HG03095 (cell line): ENCODE measurements around the gene ANKRD34A.

Source experiments
- ATAC-seq: cut with Tn5 transposase; IDR thresholded peaks from one replicate; pipeline ENCODE4 v1.9.1; 2021; ENCODE audit warnings: moderate library complexity; ENCODE audit not compliant: unreplicated experiment

Gene ANKRD34A

GRCh38 chr1:145964328-145965118, at the start of gene ANKRD34A, which contains the start of gene POLR3GL:
Gene ANKRD34A (minus strand): TSS chr1:145964575. CDS start chr1:145961759, 2,816 bp downstream.
Gene POLR3GL (plus strand): TSS chr1:145964690. CDS start chr1:145974866, 10,176 bp downstream.
- peak; percentile 81 for ATAC-seq

- no peak for ATAC-seq
Measured at GRCh38 chr1:146013559-146013922, 49.2 kb upstream of the ANKRD34A start.

- no peak for ATAC-seq
Measured at GRCh38 chr1:146012703-146013558, 48.6 kb upstream of the ANKRD34A start.

GRCh38 chr1:146010126-146010738, 45.9 kb upstream of the ANKRD34A start:
- ATAC-seq = no peak

DNA sequence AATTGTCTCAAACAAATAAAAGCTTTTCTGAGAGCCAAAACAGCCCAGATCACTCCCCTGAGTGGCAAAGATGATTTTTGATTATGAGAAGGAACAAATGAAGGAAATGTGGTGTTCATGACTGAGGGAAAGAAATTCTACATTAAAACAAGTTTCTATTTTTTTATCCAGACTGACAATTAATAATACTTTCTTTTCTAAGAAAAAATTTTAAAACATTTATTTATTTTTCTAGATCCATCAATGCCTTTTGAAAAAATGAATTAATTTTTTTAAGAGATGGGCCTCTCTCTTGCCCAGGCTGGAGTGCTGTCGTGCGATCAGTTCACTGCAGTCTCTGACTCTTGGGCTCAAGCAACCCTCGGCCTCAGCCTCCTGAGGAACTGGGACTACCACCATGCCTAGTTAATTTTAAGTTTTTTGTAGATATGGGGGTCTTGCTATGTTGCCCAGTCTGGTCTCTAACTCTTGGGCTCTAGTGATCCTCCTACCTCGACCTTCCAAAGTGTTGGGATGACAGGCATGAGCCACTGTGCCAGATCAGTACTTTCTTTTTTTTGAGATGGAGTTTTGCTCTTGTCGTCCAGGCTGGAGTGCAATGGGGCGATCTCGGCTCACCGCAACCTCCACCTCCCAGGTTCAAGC, 43.2 kb upstream of the ANKRD34A start:
- no peak for ATAC-seq

DNA sequence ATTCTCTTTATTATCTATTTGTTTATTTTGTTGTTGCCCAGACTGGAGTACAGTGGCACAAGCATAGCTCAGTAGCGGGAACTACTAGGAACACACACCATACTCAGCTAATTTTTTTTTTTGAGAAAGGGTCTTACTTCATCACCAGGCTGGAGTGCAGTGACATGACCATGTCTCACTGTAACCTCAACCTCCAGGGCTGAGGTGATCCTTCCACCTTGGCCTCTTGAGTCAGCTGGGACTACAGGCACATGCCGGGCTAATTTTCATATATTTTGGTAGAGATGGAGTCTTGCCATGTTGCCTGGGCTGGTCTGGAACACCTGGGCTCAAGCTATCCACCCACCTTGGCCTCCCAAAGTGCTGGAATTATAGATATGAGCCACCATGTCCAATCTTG, 37.3 kb upstream of the ANKRD34A start:
- ATAC-seq = no peak

GRCh38 chr1:145999321-146000024, 35.1 kb upstream of the ANKRD34A start:
- ATAC-seq = no peak

DNA sequence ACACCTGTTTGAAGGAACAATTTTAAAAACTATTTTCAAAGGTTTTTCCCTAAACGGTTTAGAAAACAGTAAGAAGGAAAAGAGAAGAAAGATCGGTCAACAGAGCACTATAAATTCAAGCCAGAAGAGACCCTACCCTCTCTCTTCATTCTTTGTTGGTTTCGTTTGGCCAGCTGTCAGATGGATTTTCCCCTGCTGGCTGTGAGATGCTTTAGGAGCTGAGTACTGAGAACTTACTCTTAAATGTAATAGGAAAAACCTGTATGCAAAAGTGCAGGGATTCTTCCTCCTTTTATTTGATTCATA, 33.3 kb upstream of the ANKRD34A start:
- ATAC-seq = no peak

DNA sequence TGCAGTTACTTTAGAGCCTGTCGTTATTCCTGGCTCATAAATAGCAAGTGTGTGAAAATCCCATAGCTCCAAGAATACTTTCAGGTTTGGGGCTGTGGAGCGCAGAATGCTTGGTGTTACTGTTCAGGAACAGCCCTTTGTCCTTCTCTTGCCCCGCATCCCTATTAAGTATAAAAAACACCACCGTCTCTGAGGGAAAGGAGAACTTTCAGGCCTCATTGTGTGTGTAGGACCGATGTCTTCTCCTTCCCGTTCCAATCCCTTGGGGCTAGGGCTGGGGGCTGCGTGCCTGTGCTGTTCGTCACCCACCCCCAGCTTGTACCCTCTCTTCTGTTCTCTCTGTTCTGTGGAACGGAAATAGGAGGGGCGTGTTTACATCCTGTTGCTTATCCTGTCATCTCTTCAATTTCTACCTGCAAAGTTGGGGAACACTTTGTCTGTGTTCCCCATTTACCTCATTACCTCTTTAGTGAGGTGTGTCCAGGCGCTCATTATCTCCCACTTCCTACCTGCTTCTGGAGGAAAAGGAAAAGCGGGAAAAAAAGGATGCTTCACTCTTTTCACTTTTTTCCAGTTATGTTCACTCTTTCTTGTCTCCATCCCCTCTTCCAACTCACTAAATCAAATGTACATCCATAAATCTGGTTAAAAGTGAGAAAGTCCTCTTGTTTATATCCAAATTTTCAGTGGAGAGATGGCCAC, 32.8 kb upstream of the ANKRD34A start:
- peak; percentile 22 for ATAC-seq

- ATAC-seq = peak; percentile 90
Measured at GRCh38 chr1:145996433-145997015, 32.1 kb upstream of the ANKRD34A start, which contains the start of gene TXNIP. Gene TXNIP (minus strand): TSS chr1:145996579. CDS start chr1:145996266, 313 bp downstream.

DNA sequence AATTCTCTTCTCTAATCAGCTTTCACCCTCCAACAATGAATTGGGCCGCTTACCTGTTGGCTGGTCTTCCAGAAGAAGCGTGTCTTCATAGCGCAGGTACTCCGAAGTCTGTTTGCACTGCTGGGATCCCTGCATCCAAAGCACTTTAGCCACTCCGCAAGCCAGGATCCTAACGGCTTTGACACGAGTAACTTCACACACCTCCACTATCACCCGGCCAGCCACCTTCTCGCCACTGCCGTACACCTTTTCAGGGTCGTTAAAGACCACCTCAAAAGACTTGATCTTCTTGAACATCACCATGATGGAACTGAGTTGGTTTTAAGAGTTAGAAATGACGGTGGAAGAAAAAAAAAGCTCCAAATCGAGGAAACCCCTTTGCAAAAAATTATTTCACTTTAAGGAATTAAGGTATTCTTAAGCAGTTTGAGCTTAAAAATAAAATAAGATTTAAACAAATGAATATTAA, 31.6 kb upstream of the ANKRD34A start:
- no peak for ATAC-seq

GRCh38 chr1:145995148-145995881, 30.9 kb upstream of the ANKRD34A start:
- ATAC-seq = no peak

- ATAC-seq = no peak
Measured at GRCh38 chr1:145994391-145995120, 30.2 kb upstream of the ANKRD34A start.

- no peak for ATAC-seq
Measured at GRCh38 chr1:145993618-145994390, 29.4 kb upstream of the ANKRD34A start.

DNA sequence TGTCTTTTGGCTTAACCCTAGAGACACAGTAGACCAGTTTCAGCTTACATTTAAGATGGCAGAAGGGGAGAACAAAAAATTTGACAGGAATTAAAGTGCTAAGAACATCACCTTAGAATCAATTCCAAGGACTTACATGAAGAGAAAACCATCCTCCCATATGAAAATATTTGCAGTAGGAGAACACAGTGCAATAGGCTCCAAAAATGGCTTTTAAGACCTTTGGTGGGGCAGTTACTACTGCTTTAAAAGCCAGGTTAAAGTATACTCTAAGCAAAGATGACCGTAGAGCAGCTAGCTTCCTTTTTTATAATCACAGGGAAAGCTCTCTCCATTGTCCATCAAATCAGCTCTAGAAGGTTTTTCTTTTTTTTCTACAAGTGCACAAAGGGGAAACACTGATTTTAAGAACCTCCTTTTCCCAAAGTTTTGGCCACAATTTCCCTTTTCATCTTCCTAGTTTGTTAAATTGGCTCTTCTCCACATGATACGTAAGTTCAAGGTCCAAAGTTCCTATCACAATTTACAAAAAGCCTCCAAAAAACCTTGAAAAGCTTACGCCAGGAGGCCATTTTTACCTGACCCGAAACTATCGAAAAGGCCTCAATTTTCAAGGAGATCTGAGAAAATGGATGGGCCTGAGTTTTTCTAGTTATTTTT, 28.7 kb upstream of the ANKRD34A start:
- no peak for ATAC-seq

- no peak for ATAC-seq
Measured at GRCh38 chr1:145992502-145992936, 28.1 kb upstream of the ANKRD34A start.
